GM19240 (cell line): Measurements from ENCODE around the gene EFCAB7.

ENCODE experiments used
- DNase-seq: peaks from one replicate; pipeline ENCODE4 v3.0.0; 2011; ENCODE audit warnings: low spot score; ENCODE audit not compliant: insufficient read length

Gene EFCAB7

DNA sequence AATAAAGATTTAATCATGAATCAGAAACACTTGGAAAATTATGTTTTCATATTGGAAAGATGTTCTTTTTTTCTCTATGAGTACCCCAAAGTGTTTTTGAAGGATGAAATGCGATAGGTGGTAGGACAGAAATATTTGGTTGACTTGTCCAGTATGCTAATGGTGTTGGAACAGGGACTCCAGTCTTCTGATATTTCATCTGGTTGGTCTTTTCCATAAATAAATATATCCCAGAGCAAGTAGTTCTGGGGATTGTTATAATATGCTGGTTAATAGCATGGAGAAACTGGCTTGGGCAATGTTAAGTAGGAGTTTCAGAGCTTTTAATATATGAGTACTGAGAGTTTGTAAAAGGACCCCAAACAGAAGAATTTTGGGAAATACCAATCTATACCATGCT is 78.6 kb downstream of the EFCAB7 start:
- DNase-seq: no peak

DNA sequence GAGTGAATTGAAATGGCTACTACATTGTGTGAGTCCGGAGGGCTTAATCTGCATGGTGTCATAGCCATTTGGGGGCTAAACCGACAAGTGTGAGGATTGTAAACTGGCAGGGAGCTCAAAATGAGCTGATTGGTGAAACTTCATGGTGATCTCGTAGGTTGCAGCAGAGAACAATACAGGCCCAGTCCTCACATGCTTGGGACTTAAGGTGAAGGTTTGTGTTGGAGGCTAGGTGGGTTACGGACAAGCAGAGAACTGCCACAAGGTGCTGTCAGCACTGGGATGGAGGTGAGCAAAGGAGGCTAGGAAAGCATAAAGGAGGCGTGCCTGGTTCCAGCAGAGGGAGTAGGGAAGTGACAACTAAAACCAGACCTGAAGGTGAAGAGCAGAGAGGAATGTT is 79.3 kb downstream of the EFCAB7 start:
- DNase-seq: no peak

DNA sequence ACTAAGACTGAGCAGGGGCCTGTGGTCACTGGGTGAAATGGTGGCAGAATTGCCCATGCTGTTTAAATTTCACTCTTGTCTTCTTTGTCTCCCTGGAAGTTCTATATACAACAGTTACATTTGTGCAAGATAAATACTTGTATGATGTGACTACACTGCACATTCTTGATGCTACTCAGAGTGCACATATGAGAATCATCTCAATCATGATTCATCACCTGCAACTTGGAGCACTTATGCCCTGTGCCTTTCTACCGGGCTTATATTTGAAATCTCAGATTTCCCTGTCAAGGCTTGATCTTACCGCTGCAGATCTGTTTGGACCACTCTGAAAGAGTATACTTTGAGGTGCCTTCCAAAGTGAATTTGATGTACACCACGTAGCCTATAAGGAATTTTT is 80.5 kb downstream of the EFCAB7 start:
- DNase-seq: no peak

DNA sequence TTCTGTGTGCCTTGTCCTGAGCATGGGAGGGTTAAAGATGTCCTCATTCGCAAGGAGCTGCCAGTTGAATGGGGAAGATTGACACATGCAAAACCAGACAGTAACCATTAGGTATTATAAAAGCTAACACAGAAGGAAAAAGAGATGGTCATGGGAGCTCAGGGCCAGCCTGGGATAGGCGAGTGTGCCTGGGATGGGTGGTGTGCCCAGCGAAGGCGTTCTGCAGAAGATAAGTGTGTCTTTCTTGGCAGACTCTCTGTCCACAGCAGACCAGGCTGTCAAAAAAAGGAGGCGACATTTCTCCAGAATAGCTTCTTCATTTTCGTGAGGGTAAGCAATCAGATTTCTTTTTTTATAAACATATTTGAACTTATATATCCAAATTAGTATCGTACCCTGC is 84.0 kb downstream of the EFCAB7 start:
- DNase-seq: no peak

DNA sequence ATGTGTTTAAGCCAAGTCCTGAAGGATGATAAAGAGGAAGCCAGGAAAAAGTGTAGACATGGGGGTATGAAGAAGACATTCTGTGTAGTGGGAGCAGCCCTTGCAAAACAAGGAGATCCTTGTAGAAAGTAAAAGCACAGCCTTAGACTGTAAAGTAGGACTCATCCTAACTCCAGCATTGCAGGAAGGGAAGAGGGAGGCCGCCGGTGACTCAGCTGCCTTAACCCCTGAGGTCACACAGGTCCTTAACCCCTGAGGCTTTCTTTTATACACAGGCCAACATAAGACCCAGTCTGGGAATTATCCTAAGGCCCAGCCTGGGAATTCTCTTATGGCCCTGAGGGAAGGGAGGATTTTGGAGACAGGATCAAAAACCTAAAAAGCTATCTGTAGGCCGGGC is 87.9 kb downstream of the EFCAB7 start:
- DNase-seq: no peak

DNA sequence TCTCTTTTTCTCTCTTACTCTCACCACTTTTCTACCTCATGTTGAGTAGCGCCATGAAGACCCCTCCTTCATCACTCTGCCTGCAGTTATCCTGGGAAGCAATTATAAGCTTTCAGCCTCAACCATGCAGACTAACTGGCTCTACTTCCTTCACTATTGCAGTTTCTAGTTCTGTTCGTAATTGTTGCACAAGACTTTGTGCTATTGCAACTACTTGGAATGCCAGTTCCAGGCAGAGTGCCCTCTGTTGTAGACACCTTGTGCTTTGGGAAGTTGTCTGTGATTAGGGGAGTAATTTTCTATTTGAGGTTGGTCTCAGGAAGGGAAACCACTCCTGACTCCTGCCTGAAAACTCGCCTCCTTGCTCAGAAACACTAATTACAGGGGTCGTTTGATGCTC is 89.2 kb downstream of the EFCAB7 start:
- no peak for DNase-seq

DNA sequence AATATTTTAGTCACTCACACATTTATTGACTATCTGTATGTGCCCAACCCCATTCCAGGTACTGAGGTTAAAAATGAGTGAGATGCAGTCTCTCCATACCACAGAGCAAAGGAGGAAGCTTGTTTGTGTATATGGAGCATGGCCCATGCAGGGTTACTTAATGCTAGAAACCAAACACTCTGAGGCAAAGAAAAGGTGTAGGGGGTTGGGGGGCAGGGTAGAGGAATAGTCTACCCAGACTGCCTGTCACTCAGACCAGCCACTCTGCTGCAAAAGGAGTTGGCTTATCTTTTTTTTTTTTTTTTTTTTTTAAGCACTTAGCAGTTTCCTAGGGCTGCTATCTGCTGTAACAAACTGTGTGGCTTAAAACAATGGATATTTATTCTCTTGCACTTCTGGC is 89.6 kb downstream of the EFCAB7 start:
- no peak for DNase-seq

DNA sequence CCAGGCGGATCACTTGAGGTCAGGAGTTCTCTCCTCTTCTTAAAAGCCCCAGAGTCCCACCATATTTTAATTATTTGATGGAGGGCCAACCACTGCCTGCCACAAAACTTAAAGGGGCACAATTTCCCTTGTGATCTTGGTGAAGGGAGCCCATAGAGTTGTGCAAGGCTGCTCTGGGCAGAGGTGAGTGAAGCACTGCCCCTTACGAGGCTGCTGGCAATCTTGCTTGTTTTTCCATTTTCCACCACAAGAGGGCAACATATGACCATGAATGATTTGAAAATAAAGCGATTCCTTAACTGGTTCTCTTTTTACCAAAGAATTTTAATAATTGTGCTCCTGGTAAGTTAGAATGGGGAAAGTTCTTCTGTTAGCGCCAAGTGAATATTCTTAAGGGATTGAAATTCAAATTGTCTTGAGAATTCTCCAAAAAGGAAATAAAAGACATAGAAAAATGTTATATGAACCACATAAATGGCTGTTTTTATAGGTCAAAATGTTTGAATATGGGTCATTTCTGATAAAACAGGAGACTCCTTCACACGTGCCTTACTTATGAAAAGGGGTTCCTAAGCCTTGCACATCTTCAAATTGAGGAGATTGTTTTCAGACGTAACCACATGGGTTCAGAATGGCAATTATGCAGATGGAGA is 92.6 kb downstream of the EFCAB7 start:
- DNase-seq: peak; percentile 39

DNA sequence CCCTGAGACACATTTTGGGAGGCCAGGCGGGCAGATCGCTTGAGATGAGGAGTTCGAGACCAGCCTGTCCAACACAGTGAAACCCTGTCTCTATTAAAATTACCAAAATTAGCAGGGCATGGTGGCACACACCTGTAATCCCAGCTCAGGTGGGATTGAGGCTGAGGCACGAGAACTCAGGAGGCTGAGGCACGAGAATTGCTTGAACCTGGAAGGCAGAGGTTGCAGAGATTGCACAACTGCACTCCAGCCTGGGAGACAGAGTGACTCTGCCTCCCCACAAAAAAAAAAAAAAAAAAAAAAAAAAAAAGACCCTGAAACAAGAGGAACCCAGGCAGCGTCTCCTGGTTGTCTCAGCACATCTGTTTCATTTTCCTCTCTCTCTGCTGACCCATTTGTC is 94.1 kb downstream of the EFCAB7 start:
- DNase-seq: no peak

DNA sequence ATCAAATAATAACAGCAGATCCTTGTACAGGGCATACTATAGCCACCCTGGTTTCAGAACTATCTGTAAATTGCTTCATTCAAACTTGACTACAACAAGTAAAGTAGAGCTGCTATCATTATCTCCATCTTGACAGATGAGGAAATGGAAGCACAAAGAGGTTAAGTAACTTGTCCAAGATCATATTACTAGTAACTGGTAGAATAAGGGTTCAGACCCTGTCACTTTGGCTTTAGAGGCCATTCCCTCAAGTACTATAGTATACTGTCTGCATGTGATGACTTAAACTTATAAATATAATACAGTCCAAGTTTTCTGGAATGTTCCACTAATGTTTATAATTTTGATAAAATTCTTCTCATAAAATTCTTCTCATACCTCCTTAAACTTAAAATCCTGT is 94.7 kb downstream of the EFCAB7 start:
- DNase-seq: no peak

DNA sequence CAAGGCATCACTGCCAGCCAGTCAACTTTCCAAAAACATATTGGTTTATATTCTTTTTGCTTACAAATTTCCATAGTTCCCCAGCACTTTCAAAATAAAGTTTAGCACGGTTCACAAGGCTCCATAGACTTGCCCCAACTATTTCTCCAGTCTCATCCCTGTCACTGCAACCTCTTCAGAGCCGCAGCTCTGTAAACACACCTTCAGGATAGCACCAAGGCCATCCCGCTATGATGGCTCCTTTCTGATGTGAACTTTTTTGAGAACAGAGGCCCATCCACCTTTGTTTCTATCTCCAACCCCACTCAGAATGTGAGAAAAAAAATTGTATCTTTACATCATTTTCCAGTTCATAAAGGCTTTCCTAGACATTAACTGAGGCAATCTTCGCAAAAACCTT is 96.2 kb downstream of the EFCAB7 start:
- DNase-seq: no peak

DNA sequence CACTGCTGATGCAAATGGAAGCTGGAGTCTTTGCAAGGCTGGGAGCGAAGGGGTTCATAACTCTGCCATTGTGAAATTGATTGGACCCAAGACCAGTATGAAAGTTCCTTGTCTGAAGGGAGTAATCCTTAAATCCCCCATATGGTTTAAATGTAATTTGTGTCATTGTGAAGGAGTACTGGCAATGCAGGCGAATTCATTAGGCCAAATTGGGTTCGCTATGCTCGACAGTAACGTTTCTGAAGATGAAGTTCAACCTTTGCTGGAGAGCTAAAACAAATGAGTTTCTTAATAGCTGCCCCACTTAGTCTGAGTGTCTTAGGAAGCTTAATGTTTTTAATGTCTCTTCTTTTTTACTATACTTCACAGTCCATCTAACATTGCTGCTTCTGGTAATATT is 97.3 kb downstream of the EFCAB7 start:
- DNase-seq: no peak

DNA sequence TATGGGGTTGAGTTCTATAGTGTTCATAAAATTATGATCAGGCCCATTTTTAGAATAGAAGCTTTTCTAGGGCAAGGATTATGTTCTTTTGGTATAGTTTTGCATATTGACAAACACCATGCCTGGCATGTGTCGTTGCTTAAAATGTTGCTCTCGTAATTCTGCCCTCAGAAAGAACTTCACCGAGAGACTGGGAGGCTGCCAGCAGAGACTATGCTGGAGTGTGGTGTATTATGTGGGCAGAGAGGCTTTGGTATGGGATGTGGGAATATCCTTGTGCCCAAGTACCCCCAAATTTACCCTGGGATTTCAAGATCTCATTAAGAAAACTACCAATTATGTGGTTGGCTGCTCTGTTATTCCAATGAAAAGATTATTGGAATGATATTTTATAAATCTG is 97.8 kb downstream of the EFCAB7 start:
- DNase-seq: no peak

DNA sequence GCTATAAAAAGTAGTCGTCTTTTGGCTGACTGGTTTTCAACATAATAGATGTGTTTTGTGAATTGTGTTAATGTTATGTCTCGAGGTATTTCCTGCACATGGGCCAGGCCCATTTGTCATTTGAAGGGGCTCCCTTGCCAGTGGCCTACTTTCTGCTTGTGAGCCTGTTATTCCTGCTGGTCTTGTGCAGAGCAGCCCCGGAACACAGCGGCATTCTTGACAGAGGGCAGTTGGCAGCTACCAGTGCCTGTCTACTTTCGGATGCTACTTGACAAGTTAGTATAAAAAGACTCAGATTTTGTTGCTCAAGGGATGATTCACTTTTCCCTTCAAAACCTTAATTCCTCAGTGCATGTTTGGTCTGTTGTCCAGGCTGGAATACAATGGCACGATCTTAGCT is 98.4 kb downstream of the EFCAB7 start:
- no peak for DNase-seq
